Ureter (tissue), 1 donor: ENCODE results near the gene KCNK3. TPM values are rescaled to one million over a fixed set of nuclear protein-coding genes. Genes with fewer than 3 reads are reported as not detected.

Experiments used
- total RNA-seq: library from RNA; stranded (reverse); gene quantifications from one replicate; pipeline ENCODE4 v1.2.4, GENCODE V29; 2023
- donor health status: DM: yes; HTN: yes; CAD: no.

The KCNK3 gene
- total RNA-seq, 1 donor from 2014 or later, result 9.2 TPM

Other genes with a start within 250 kb of the KCNK3 start
- gene OTOF, start 214.6 kb upstream of the KCNK3 start, total RNA-seq, result 0.29 TPM
- not detected for gene CIB4, start 51.4 kb upstream of the KCNK3 start, total RNA-seq
- 40.9 TPM for gene SLC35F6, start 71.6 kb downstream of the KCNK3 start, total RNA-seq
- 0.26 TPM for gene CENPA, start 93.3 kb downstream of the KCNK3 start, total RNA-seq
- gene DPYSL5, start 155.4 kb downstream of the KCNK3 start, total RNA-seq, result not detected